Eye (tissue), 1 donor: Measurements from ENCODE around the gene ITIH3.

Experiments
- DNase-seq: peaks from one replicate; pipeline ENCODE4 v3.0.0-alpha.2; 2015

Gene ITIH3

GRCh38 chr3:52846432-52846965 is 51.9 kb downstream of the ITIH3 start:
- DNase-seq: peak; percentile 74

DNA sequence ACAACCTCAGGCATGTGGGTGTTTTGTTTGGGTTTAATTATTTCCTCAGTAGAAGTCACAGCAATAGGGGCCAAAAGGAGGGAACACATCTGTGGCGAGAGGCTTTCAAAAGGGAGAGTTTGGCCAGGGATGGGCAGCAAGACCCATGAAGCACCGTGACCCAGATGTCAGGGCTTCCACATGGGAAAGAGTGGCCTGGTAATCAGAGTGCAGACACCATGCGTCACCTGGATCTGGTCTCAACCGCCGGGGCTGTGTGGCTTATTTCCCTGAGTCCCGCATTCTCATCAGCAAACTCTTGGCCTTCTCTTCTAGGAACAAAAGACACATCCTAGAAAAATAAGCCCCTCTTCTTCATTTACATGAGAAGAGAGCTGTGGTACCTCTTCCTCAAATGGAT is 52.6 kb downstream of the ITIH3 start:
- DNase-seq: no peak

GRCh38 chr3:52847726-52848125 is 53.1 kb downstream of the ITIH3 start:
- no peak for DNase-seq

DNA sequence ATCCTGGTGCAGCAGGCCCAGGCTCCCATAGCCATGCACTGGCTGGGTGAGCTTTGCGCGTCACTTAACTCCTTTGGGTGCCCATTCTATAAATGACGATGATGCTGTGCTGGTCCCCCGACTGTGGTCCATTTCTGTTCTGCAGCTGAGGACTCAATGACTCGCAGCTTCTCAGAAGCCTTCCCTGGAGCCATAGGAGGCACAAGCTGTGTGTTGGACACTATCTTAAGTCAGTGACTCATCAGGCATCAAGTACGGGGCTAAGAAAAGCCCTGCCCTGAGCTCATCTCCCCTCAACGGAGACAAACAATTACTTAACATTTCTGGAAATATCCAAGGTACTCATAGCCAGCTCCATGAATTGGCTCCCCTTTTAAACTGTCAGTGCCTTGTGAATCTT is 54.0 kb downstream of the ITIH3 start:
- DNase-seq: no peak

DNA sequence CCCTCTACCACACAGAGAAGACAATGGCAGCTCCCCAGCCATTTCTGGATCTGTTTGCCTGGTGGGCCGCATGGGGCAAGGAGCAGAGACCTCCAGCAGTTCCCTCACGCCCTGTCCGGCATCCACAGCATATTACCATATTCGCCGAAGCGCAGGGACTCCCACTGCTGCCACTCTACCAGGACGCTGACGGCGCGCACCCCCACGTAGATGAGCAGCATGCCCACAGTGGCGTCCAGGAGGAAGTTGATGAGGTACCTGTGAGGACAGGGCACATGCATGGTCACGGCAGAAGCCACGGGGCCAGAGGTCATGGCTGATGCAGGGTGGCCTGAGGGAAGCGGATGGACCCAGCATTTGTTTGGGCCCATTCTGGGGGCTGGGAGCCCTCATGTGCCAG is 55.1 kb downstream of the ITIH3 start:
- DNase-seq: no peak

- peak; percentile 86 for DNase-seq
Observed at GRCh38 chr3:52851348-52851747, 56.8 kb downstream of the ITIH3 start.

DNA sequence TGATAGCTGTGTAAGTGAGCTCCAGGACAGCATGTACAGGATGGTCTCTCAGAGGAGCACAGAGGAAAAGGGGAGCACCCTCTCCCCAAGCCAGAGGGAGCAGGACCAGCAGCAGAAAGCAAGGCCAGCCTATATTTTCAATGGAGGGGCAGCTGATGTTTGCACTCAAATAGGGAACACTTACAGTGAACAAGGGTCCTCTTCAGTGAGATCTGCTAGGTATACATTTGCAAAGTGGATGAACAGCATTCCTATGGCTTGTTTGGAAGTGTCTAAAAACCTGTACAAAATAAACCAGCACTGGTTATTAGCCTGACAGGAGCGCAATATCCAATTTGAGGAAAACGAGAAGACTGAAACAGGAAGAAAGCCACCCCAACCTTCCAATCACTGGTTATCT is 57.8 kb downstream of the ITIH3 start:
- no peak for DNase-seq

GRCh38 chr3:52854013-52854412 is 59.4 kb downstream of the ITIH3 start:
- DNase-seq: no peak

DNA sequence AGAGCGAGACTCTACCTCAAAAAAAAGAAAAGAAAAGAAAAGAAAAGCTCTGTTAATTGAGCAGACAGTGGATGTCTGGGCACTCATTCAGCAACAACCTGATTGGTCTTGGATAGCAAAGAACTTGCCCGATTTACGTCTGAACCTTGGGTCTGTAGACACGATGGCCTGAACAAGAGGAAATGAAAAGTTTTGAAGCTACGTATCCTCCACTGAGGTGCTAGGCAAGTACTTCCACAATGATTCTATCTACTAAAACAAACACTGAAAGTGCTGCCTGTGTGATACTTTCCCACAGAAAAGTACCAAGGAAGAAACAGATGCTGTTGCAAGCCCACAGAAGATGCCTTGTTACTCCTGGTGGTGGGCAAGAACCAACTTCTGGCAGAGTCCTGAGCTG is 62.1 kb downstream of the ITIH3 start:
- no peak for DNase-seq

DNA sequence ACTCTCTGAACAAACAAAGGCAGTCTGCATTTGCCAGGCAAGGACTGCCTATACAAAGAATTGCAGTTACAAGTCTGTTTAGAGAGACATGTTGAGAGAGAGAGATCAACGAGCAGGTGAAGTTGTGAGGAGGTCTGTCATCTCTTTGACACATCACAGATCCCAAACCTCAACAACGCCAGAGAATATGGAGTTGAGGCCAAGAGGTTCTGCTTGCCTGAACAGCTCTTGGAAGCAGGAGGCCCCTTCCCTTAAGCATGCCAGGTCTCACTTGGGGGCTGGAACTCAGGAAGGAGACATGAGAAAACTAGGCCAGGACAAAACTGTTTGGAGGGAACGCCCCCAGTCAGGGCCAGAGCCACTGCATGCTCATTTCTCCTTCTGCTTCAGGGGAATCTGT is 62.5 kb downstream of the ITIH3 start:
- DNase-seq: no peak

DNA sequence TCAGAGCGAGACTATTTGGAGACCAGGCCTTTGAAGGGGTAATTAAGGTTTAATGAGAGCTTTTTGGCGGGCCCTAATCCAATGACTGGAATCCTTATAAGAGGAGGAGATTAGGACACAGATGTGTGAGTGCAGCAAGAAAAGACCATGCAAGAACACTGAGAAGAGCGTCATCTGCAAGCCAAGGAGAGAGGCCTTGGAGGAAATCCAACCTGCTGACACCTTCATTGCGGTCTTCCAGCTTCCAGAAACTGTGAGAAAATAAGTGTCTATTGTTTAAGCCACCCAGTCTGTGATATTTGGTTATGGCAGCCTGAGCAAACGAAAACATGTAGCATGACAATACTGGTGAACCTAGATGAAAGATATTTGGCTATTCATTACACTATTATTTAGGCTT is 63.3 kb downstream of the ITIH3 start:
- no peak for DNase-seq
